ENCODE data around the gene LYSMD1.
"Not testable (repeated sequence)": the region's sequence is repeated elsewhere in the genome, so short reads cannot be mapped to it uniquely, and the experiment has no call there.

Gene LYSMD1

GRCh38 chr1:151165738-151166504, at the start of gene LYSMD1, which contains the start of gene SCNM1:
LYSMD1 (minus strand) TSS chr1:151165902; CDS start chr1:151165258, 644 bp downstream.
SCNM1 (plus strand) TSS chr1:151166144; CDS start chr1:151166153, 9 bp downstream.
- peak; percentile 98 for DNase-seq (ENCODE audit: low read depth, low spot score)

GRCh38 chr1:151213560-151213959, 47.9 kb upstream of the LYSMD1 start:
- DNase-seq (ENCODE audit: low read depth, low spot score): no peak

- DNase-seq (ENCODE audit: low read depth, low spot score): no peak
Measured at GRCh38 chr1:151211972-151212705, 46.4 kb upstream of the LYSMD1 start.

GRCh38 chr1:151210830-151211229, 45.1 kb upstream of the LYSMD1 start:
- DNase-seq (ENCODE audit: low read depth, low spot score): no peak

GRCh38 chr1:151205381-151205965, 39.8 kb upstream of the LYSMD1 start:
- not testable (repeated sequence) for DNase-seq (ENCODE audit: low read depth, low spot score)

- DNase-seq (ENCODE audit: low read depth, low spot score): no peak
Measured at GRCh38 chr1:151199873-151200581, 34.3 kb upstream of the LYSMD1 start.

GRCh38 chr1:151198254-151199127, 32.8 kb upstream of the LYSMD1 start, which contains the start of gene PIP5K1A:
PIP5K1A (plus strand) TSS chr1:151198552; CDS start chr1:151198997, 445 bp downstream.
- DNase-seq (ENCODE audit: low read depth, low spot score): peak; percentile 98

- no peak for DNase-seq (ENCODE audit: low read depth, low spot score)
Measured at GRCh38 chr1:151197863-151198253, 32.2 kb upstream of the LYSMD1 start.

- DNase-seq (ENCODE audit: low read depth, low spot score): peak; percentile 61
Measured at GRCh38 chr1:151196292-151196800, 30.6 kb upstream of the LYSMD1 start.

- peak; percentile 39 for DNase-seq (ENCODE audit: low read depth, low spot score)
Measured at GRCh38 chr1:151194894-151195594, 29.3 kb upstream of the LYSMD1 start.

GRCh38 chr1:151193856-151194255, 28.2 kb upstream of the LYSMD1 start:
- DNase-seq (ENCODE audit: low read depth, low spot score): no peak

- DNase-seq (ENCODE audit: low read depth, low spot score): no peak
Measured at GRCh38 chr1:151193304-151193703, 27.6 kb upstream of the LYSMD1 start.

- no peak for DNase-seq (ENCODE audit: low read depth, low spot score)
Measured at GRCh38 chr1:151192047-151192446, 26.3 kb upstream of the LYSMD1 start.

- peak; percentile 95 for DNase-seq (ENCODE audit: low read depth, low spot score)
Measured at GRCh38 chr1:151189637-151190445, 24.1 kb upstream of the LYSMD1 start, which contains the start of gene VPS72. VPS72 (minus strand) TSS chr1:151190197; CDS start chr1:151190121, 76 bp downstream.

GRCh38 chr1:151188667-151189066, 23.0 kb upstream of the LYSMD1 start:
- DNase-seq (ENCODE audit: low read depth, low spot score): not testable (repeated sequence)

- DNase-seq (ENCODE audit: low read depth, low spot score): no peak
Measured at GRCh38 chr1:151187205-151187604, 21.5 kb upstream of the LYSMD1 start.

- no peak for DNase-seq (ENCODE audit: low read depth, low spot score)
Measured at GRCh38 chr1:151184211-151184610, 18.5 kb upstream of the LYSMD1 start.

- DNase-seq (ENCODE audit: low read depth, low spot score): no peak
Measured at GRCh38 chr1:151176514-151177045, 10.9 kb upstream of the LYSMD1 start.
